HUES64 (cell line): ENCODE data around the gene PDCD11.

Source experiments
- H3K27ac ChIP-seq: 2 replicates; pipeline ENCODE4 v1.7.0; 2013; ENCODE audit warnings: low read depth, low read length, inconsistent platforms
- H3K27me3 ChIP-seq: 2 replicates; pipeline ENCODE4 v1.6.1; 2013; ENCODE audit warnings: mild to moderate bottlenecking, low read length; ENCODE audit not compliant: insufficient read depth
- H3K36me3 ChIP-seq: 2 replicates; pipeline ENCODE4 v1.6.1; 2013; ENCODE audit warnings: mild to moderate bottlenecking, low read length; ENCODE audit not compliant: insufficient read depth
- H3K4me1 ChIP-seq: 2 replicates; pipeline ENCODE4 v1.6.1; 2013; ENCODE audit warnings: mild to moderate bottlenecking, low read length, moderate library complexity; ENCODE audit not compliant: insufficient read depth
- H3K4me3 ChIP-seq: 2 replicates; pipeline ENCODE4 v1.5.1; 2013; ENCODE audit warnings: mild to moderate bottlenecking, low read length, moderate library complexity
- H3K9ac ChIP-seq: 2 replicates; pipeline ENCODE4 v1.6.1; 2013; ENCODE audit warnings: mild to moderate bottlenecking, low read depth, low read length
- H3K9me3 ChIP-seq: 2 replicates; pipeline ENCODE4 v1.6.1; 2013; ENCODE audit warnings: low read depth, low read length; ENCODE audit not compliant: insufficient read depth
- WGBS: fragments of 150-250, 120-280 bp; methylation state at CpG from one replicate; pipeline ENCODE4 v1.1.7; 2013; ENCODE audit warnings: missing lambda C conversion rate; 5-methylcytosine and 5-hydroxymethylcytosine counted together

Gene PDCD11

GRCh38 chr10:103495321-103495720 lies 98.9 kb downstream of the PDCD11 start:
- Histone ChIP-seq H3K9ac (no peak overlapping the region), H3K9me3 (no peaks in the 10 kb centered on the region), H3K4me3 (no peak overlapping the region), H3K27ac (no peak overlapping the region), H3K27me3 (peaks cover 70% of the 10 kb centered on the region), H3K4me1 (peaks cover 10% of the 10 kb centered on the region; the same call in 1 of the 2 replicates), H3K36me3 (no peaks in the 10 kb centered on the region)
- 90% methylated on average over 3 of the region's 3 CpGs for WGBS
